ENCODE data around the gene COL2A1. TPM values are rescaled to one million over a fixed set of nuclear protein-coding genes. Genes with fewer than 3 reads are reported as not detected.

COL2A1 gene
- total and polyA plus RNA-seq, 2 donors (not counting 3 experiments of a cell fraction or from before 2014, with no cell fraction given) = not detected

DNA sequence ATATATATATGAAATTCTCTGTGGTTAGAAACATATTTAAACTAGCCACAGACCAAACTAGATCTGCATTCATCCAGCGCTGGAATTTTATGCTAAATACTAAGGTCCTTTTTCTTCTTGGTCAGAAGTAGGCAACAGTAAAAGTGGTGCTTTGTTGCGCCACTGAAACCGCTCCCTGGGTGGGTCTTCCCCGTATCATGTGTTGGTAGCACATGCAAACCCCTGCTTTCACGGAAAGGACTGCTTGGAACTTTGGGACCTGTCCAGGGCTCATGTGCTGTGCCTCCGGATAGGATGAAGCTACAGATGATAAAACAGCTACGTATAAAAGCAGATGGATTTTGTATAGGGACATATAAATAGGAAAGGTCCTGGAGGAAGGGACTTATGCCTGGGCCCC, 40.1 kb upstream of the COL2A1 start:
- DNase-seq (ENCODE audit: low read depth, low spot score) = no peak
- Histone ChIP-seq H3K4me2 (ENCODE audit: insufficient read depth, low read length) (no peak overlapping the region), H3K79me2 (ENCODE audit: control insufficient read depth, insufficient read depth, low read length) (no peaks in the 10 kb centered on the region), H3K4me3 (replicated peaks in 1 of 3; ENCODE audit: insufficient read depth in 1 of 3, low read depth in 1 of 3, low read length in 3 of 3) (no peak overlapping the region), H2AFZ (ENCODE audit: low read depth, low read length) (no peak overlapping the region), H3K4me1 (ENCODE audit: control insufficient read depth, extremely low read depth, insufficient read depth, low read length) (no peaks in the 10 kb centered on the region), H3K9me3 (replicated peaks; ENCODE audit: control insufficient read depth, insufficient read depth, low read length) (no peaks in the 10 kb centered on the region), H3K9ac (replicated peaks; ENCODE audit: extremely low read depth, insufficient read depth, low read length) (no peak overlapping the region), H3K27ac (ENCODE audit: insufficient read depth, low read depth, low read length) (no peak overlapping the region), H3K27me3 (ENCODE audit: control insufficient read depth in 2 of 2, insufficient read depth in 2 of 2, low read length in 2 of 2) (no peaks in the 10 kb centered on the region), H3K36me3 (ENCODE audit: control insufficient read depth in 2 of 2, extremely low read depth in 1 of 2, insufficient read depth in 2 of 2, low read length in 2 of 2) (peaks cover 5 to 11% of the 10 kb centered on the region in 2 experiments), H4K20me1 (replicated peaks; ENCODE audit: control insufficient read depth, extremely low read depth, insufficient read depth, low read length) (no peaks in the 10 kb centered on the region), H3K9me1 (replicated peaks; ENCODE audit: control insufficient read depth, extremely low read depth, insufficient read depth, low read length) (no peaks in the 10 kb centered on the region)
- no peak for FAIRE-seq
- intact Hi-C loops (cut with micrococcal nuclease) = no loop called here
- BruUV-seq (replicated peaks) = no TSS peak
- POLR2A ChIA-PET = no interaction called here
- CTCF ChIA-PET = interaction anchor here (0.5 to 1.0 kb wide), 2 partner anchors 536 to 574 kb away, joined by 3 read pairs; no protein-coding TSS in a partner anchor
- dilution Hi-C loops (cut with MboI; ENCODE audit: extremely low pct_ligation_motif_present, low sequenced_read_pairs) = no loop called here
- no peak for TF ChIP-seq EZH2 (IDR thresholded peaks at IDR 0.05; ENCODE audit: borderline replicate concordance, low read depth, low read length, severe bottlenecking)
- TF ChIP-seq, protein P1, sequence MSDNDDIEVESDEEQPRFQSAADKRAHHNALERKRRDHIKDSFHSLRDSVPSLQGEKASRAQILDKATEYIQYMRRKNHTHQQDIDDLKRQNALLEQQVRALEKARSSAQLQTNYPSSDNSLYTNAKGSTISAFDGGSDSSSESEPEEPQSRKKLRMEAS (IDR thresholded peaks at IDR 0.05; ENCODE audit: insufficient read depth, insufficient read length) = no peak
- no peak for TF ChIP-seq MYC (IDR thresholded peaks at IDR 0.05; ENCODE audit: low read depth, low read length)
- no peak for TF ChIP-seq POLR2AphosphoS5 (IDR thresholded peaks at IDR 0.05; ENCODE audit: insufficient read depth, low read depth, low read length)
- no peak for TF ChIP-seq GATA2 (IDR thresholded peaks at IDR 0.05; ENCODE audit: insufficient read depth, insufficient read length, low read depth, low read length)
- TF ChIP-seq POLR2A (IDR thresholded peaks at IDR 0.05; ENCODE audit: low read depth, low read length) = no peak
- TF ChIP-seq CTCF (IDR thresholded peaks at IDR 0.05; ENCODE audit: extremely low read depth in 1 of 2, insufficient read depth in 1 of 2, low read depth in 1 of 2, low read length in 2 of 2) = no peak
- TF ChIP-seq JUN (IDR thresholded peaks at IDR 0.05; ENCODE audit: borderline replicate concordance, insufficient read depth, insufficient read length, low read depth) = no peak
- no peak for TF ChIP-seq FOS (IDR thresholded peaks at IDR 0.05; ENCODE audit: borderline replicate concordance, insufficient read depth, low read length)

Data from endothelial cell of umbilical vein (primary cell).